Cardiac muscle cell (in vitro differentiated cells and primary cell): ENCODE data around the gene CFHR1. TPM values are rescaled to one million over a fixed set of nuclear protein-coding genes. Genes with fewer than 3 reads are reported as not detected.

Experiments used
- DNase-seq, 2 donors: peaks; one replicate each; pipeline versions ENCODE4 v3.0.0 to v3.0.0-alpha.2; 2010 to 2017; ENCODE audit warnings: low read depth in 1 of 2, low spot score in 1 of 2
- H3K27ac ChIP-seq: fragments of 200-600 bp; sonication (generic); 2 replicates; pipeline ENCODE4 v1.5.1; 2016
- H3K27me3 ChIP-seq: fragments of 200-600 bp; sonication (generic); 2 replicates; pipeline ENCODE4 v1.6.0; 2016; ENCODE audit warnings: control low read depth
- H3K36me3 ChIP-seq: fragments of 200-600 bp; sonication (generic); 2 replicates; pipeline ENCODE4 v1.5.1; 2016; ENCODE audit warnings: control low read depth
- H3K4me1 ChIP-seq: fragments of 200-600 bp; sonication (generic); 2 replicates; pipeline ENCODE4 v1.8.1; 2017; ENCODE audit warnings: low read depth, mild to moderate bottlenecking, mixed run types
- H3K4me3 ChIP-seq: fragments of 200-600 bp; sonication (generic); 2 replicates; pipeline ENCODE4 v1.5.1; 2016; ENCODE audit warnings: mild to moderate bottlenecking
- H3K9me3 ChIP-seq: fragments of 200-600 bp; sonication (generic); 2 replicates; pipeline ENCODE4 v1.5.1; 2017; ENCODE audit warnings: low read depth, mild to moderate bottlenecking, control low read depth
- polyA plus RNA-seq: library from polyadenylated mRNA; unstranded; fragments of >200 nt; fragmentation: Nextera tagmentation; extraction: Ambion mirVana; gene quantifications from 2 replicates; pipeline ENCODE4 v1.2.1, GENCODE V29; 2016
- total RNA-seq: library from RNA; depleted of rRNA; stranded (reverse); fragments of >200 nt; gene quantifications from 2 replicates; pipeline ENCODE4 v1.2.3, GENCODE V29; 2016
- TF ChIP-seq, protein P1 (sequence below): IDR thresholded peaks from 2 replicates; pipeline ENCODE4 v1.5.1; 2012; ENCODE audit warnings: low read depth, mild to moderate bottlenecking, low read length

The CFHR1 gene
- total and polyA plus RNA-seq, 2 experiments from 2014 or later, result not detected

DNA sequence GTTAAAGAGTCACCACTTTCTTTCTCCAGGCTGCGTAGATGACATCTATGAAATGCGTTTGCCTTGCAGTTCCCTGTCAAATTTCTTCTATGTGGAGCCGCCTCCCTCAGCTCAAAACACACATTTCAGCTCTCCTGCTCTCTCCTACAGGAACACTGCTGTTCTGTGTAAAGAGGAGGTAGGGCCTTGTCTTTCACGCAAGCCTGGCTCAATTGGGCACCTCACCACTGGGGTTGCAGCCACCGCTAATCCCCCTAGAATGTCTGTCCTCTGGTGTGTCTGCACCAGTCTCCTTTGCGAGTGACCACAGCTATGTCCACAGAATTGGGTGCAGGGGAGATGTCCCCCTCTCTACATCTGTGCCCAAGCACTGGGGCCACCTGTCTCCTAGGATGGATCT lies 36.5 kb downstream of the CFHR1 start:
- no peaks in the 10 kb centered on the region for H3K36me3 ChIP-seq
- H3K4me1 ChIP-seq, result no peaks in the 10 kb centered on the region
- DNase-seq, result no peak
- H3K9me3 ChIP-seq, result no peaks in the 10 kb centered on the region
- TF ChIP-seq, protein P1, sequence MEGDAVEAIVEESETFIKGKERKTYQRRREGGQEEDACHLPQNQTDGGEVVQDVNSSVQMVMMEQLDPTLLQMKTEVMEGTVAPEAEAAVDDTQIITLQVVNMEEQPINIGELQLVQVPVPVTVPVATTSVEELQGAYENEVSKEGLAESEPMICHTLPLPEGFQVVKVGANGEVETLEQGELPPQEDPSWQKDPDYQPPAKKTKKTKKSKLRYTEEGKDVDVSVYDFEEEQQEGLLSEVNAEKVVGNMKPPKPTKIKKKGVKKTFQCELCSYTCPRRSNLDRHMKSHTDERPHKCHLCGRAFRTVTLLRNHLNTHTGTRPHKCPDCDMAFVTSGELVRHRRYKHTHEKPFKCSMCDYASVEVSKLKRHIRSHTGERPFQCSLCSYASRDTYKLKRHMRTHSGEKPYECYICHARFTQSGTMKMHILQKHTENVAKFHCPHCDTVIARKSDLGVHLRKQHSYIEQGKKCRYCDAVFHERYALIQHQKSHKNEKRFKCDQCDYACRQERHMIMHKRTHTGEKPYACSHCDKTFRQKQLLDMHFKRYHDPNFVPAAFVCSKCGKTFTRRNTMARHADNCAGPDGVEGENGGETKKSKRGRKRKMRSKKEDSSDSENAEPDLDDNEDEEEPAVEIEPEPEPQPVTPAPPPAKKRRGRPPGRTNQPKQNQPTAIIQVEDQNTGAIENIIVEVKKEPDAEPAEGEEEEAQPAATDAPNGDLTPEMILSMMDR, result no peak
- H3K4me3 ChIP-seq, result no peak overlapping the region
- H3K27me3 ChIP-seq, result no peaks in the 10 kb centered on the region
- no peak overlapping the region for H3K27ac ChIP-seq

DNA sequence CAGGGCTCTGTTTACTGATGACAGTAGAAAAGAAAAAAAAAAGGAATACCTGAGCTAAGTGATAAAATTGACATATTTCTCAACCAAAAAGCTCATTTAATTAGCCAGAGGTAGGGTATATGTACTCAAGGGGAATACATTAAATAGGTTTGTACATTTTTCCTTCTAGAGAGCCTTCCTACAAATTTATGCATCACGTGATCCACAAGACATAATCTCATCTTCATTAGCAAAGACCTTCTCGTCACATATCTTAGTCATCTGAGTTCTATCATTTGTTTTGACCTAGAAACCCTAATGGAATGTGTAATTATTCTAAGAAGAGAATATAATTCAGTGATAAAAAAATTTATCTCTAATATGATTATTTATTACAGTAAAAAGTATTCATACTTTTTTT lies 37.7 kb downstream of the CFHR1 start:
- TF ChIP-seq, protein P1, result no peak
- Histone ChIP-seq H3K27ac (no peak overlapping the region), H3K9me3 (no peaks in the 10 kb centered on the region), H3K4me1 (no peaks in the 10 kb centered on the region), H3K36me3 (no peaks in the 10 kb centered on the region), H3K27me3 (no peaks in the 10 kb centered on the region), H3K4me3 (no peak overlapping the region)
- DNase-seq, result no peak

DNA sequence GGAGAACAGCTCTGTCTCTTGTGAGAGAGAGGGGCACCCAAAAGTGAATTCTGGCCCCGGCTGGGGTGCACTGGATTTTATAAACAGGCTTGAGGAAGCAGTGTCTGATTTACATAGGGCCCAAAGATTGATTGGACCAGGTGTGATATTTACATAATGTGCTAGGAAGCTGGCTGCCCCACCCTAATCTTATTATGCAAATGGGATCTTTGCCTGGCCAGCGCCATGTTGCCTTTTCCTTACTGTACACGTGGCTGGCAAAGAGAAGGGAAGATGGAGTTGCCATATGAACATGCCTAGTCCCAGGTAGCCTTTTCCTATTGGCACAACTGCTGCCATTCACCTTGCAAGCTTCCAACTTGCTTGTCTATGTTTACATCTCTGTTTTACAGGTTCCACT lies 39.3 kb downstream of the CFHR1 start:
- TF ChIP-seq, protein P1, result no peak
- no peak for DNase-seq

DNA sequence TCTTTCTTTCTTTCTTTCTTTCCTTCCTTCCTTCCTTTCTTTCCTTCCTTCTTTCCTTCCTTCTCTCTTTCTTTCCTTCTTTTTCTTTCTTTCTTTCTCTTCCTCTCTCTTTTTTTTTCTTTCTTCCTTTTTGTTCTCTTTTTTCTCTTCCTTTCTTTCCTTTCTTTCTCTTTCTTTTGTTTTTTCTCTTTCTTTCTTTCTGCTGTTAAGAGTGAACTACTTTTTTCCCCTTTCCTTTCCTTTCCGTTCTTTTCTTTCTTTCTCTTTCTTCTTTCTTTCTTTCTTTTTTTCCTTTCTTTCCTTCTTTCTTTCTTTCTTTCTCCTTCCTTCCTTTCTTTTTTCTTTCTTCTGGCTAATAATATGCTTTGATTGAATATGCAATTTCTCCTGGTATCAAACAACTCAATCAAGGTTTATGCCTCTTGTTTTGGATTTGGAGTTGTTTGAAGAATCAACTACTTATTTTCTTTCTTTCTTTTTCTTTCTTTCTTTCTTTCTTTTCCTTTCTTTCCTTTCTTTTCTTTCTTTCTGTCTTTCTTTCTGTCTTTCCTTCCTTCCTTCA lies 40.9 kb downstream of the CFHR1 start:
- Histone ChIP-seq H3K36me3 (no peaks in the 10 kb centered on the region), H3K27me3 (no peaks in the 10 kb centered on the region), H3K27ac (no peak overlapping the region), H3K4me3 (no peak overlapping the region), H3K4me1 (no peaks in the 10 kb centered on the region), H3K9me3 (no peaks in the 10 kb centered on the region)
- DNase-seq, result no peak
- TF ChIP-seq, protein P1, result no peak

More for the DNA sequence above, 39.3 kb downstream of the CFHR1 start:
- Histone ChIP-seq H3K27me3 (no peaks in the 10 kb centered on the region), H3K36me3 (no peaks in the 10 kb centered on the region), H3K27ac (no peak overlapping the region), H3K4me1 (no peaks in the 10 kb centered on the region), H3K4me3 (no peak overlapping the region), H3K9me3 (no peaks in the 10 kb centered on the region)

DNA sequence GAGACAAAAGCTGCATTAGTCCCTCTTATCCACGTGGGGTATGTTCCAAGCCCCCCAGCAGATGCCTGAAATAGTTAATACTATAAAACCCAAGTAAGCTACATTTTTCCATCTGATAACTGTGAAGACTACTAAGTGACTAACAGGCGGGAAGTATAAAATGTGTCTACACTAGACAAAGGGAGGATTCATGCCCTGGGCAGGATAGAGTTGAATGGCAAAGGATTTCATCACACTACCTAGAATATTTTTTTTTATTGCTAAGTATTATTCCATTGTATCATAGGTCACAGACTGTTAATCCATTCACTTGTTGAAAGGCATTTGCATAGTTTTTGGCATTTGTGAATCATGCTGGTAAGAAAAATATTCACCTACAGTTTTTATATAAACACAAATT lies 41.9 kb downstream of the CFHR1 start:
- TF ChIP-seq, protein P1, result no peak
- no peak overlapping the region for H3K27ac ChIP-seq
- no peaks in the 10 kb centered on the region for H3K27me3 ChIP-seq
- H3K9me3 ChIP-seq, result no peaks in the 10 kb centered on the region
- DNase-seq, result no peak
- no peaks in the 10 kb centered on the region for H3K36me3 ChIP-seq
- no peaks in the 10 kb centered on the region for H3K4me1 ChIP-seq
- no peak overlapping the region for H3K4me3 ChIP-seq
